ENCODE data around the gene APH1A.
A peak's percentile ranks its signal among the peaks of the same experiment; 100 is the strongest.
"Not testable (repeated sequence)": the region's sequence is repeated elsewhere in the genome, so short reads cannot be mapped to it uniquely, and the experiment has no call there.

The APH1A gene

GRCh38 chr1:150267896-150268295 lies 920 bp downstream of the APH1A start:
- no peak for DNase-seq (ENCODE audit: low read depth)

GRCh38 chr1:150263549-150263948 lies 5.3 kb downstream of the APH1A start:
- DNase-seq (ENCODE audit: low read depth): no peak

- DNase-seq (ENCODE audit: low read depth): no peak
Measured at GRCh38 chr1:150262388-150263320, 6.2 kb downstream of the APH1A start.

GRCh38 chr1:150261367-150261766 lies 7.4 kb downstream of the APH1A start:
- no peak for DNase-seq (ENCODE audit: low read depth)

- no peak for DNase-seq (ENCODE audit: low read depth)
Measured at GRCh38 chr1:150259758-150260669, 8.8 kb downstream of the APH1A start.

- no peak for DNase-seq (ENCODE audit: low read depth)
Measured at GRCh38 chr1:150259217-150259616, 9.6 kb downstream of the APH1A start.

- DNase-seq (ENCODE audit: low read depth): no peak
Measured at GRCh38 chr1:150257624-150258585, 10.9 kb downstream of the APH1A start, which contains the start of gene CA14. Gene CA14, plus strand, starts transcription at chr1:150257774. Its CDS starts 355 bp downstream, at chr1:150258129.

GRCh38 chr1:150256554-150257341 lies 12.1 kb downstream of the APH1A start:
- no peak for DNase-seq (ENCODE audit: low read depth)

GRCh38 chr1:150256198-150256553 lies 12.6 kb downstream of the APH1A start:
- DNase-seq (ENCODE audit: low read depth): no peak

GRCh38 chr1:150249936-150250335 lies 18.9 kb downstream of the APH1A start:
- no peak for DNase-seq (ENCODE audit: low read depth)

- DNase-seq (ENCODE audit: low read depth): no peak
Measured at GRCh38 chr1:150243003-150243402, 25.8 kb downstream of the APH1A start.

GRCh38 chr1:150237746-150238145 lies 31.1 kb downstream of the APH1A start:
- DNase-seq (ENCODE audit: low read depth): no peak

GRCh38 chr1:150237176-150237575 lies 31.6 kb downstream of the APH1A start:
- not testable (repeated sequence) for DNase-seq (ENCODE audit: low read depth)

GRCh38 chr1:150236614-150237100 lies 32.2 kb downstream of the APH1A start:
- DNase-seq (ENCODE audit: low read depth): no peak

GRCh38 chr1:150235852-150236613 lies 32.8 kb downstream of the APH1A start, which contains the start of gene ANP32E:
Gene ANP32E, minus strand, starts transcription at chr1:150236112. Its CDS starts 326 bp downstream, at chr1:150235786.
- DNase-seq (ENCODE audit: low read depth): peak; percentile 98

GRCh38 chr1:150235294-150235851 lies 33.4 kb downstream of the APH1A start:
- DNase-seq (ENCODE audit: low read depth): no peak

GRCh38 chr1:150234566-150235293 lies 34.1 kb downstream of the APH1A start:
- peak; percentile 40 for DNase-seq (ENCODE audit: low read depth)

- no peak for DNase-seq (ENCODE audit: low read depth)
Measured at GRCh38 chr1:150234309-150234565, 34.6 kb downstream of the APH1A start.

Measured in GM04504 (cell line).